ENCODE data around the gene DSC1. TPM values are rescaled to one million over a fixed set of nuclear protein-coding genes. Genes with fewer than 3 reads are reported as not detected.

Gene DSC1, protein sequence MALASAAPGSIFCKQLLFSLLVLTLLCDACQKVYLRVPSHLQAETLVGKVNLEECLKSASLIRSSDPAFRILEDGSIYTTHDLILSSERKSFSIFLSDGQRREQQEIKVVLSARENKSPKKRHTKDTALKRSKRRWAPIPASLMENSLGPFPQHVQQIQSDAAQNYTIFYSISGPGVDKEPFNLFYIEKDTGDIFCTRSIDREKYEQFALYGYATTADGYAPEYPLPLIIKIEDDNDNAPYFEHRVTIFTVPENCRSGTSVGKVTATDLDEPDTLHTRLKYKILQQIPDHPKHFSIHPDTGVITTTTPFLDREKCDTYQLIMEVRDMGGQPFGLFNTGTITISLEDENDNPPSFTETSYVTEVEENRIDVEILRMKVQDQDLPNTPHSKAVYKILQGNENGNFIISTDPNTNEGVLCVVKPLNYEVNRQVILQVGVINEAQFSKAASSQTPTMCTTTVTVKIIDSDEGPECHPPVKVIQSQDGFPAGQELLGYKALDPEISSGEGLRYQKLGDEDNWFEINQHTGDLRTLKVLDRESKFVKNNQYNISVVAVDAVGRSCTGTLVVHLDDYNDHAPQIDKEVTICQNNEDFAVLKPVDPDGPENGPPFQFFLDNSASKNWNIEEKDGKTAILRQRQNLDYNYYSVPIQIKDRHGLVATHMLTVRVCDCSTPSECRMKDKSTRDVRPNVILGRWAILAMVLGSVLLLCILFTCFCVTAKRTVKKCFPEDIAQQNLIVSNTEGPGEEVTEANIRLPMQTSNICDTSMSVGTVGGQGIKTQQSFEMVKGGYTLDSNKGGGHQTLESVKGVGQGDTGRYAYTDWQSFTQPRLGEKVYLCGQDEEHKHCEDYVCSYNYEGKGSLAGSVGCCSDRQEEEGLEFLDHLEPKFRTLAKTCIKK
- not detected for polyA plus RNA-seq (2013, experiment 1 of 2)
- not detected for polyA plus RNA-seq (2013, experiment 2 of 2)

- H3K9me3 ChIP-seq (ENCODE audit: control insufficient read depth, low read length) = no peaks in the 10 kb centered on the region
- no peaks in the 10 kb centered on the region for H3K4me1 ChIP-seq (ENCODE audit: control insufficient read depth, insufficient read depth, low read length, poor library complexity, severe bottlenecking)
- H3K27ac ChIP-seq (ENCODE audit: low read depth, low read length, severe bottlenecking) = no peak within 1 kb of the TSS
- no peak within 1 kb of the TSS for H3K4me3 ChIP-seq (ENCODE audit: extremely low read depth, insufficient read depth, low read length, poor library complexity, severe bottlenecking)
- WGBS, 2 experiments (ENCODE audit: insufficient coverage in 2 of 2) = 100% methylated on average over 2 to 3 of the region's 5 CpGs
- no peaks in the 10 kb centered on the region for H3K36me3 ChIP-seq (ENCODE audit: control insufficient read depth, insufficient read depth, low read length)
Observed at GRCh38 chr18:31162825-31163435, at the start of gene DSC1. Gene DSC1, minus strand, starts transcription at chr18:31162856. Its CDS starts 262 bp downstream, at chr18:31162594.

DNA sequence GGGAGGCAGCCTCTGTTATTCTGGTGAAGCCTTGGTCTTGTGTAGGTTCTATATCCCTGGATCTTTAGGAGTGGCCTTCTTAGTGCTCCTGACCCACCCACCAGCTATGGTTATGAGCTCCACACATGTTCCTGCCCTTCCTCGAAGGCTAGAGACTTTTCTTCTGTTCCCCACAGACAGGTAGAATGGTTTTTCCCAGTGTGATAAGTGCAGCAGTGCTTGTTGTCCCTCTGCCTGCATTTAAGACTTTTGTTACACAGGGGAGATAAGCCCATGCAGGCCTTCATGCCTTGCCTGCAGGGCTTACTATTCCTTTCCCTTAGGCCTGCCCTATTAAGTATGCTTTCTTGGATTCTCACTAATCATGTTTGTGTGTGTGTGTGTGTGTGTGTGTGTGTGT is 48.4 kb upstream of the DSC1 start:
- Histone ChIP-seq H3K27ac (ENCODE audit: low read depth, low read length, severe bottlenecking) (no peak overlapping the region), H3K4me3 (ENCODE audit: extremely low read depth, insufficient read depth, low read length, poor library complexity, severe bottlenecking) (no peak overlapping the region), H3K9me3 (ENCODE audit: control insufficient read depth, low read length) (no peaks in the 10 kb centered on the region), H3K36me3 (ENCODE audit: control insufficient read depth, insufficient read depth, low read length) (no peaks in the 10 kb centered on the region), H3K4me1 (ENCODE audit: control insufficient read depth, insufficient read depth, low read length, poor library complexity, severe bottlenecking) (peaks cover 4% of the 10 kb centered on the region)
- 89% methylated on average over 1 of the region's 1 CpG; no CpG with 5 or more reads in 1 of the 2 experiments for WGBS, 2 experiments (ENCODE audit: insufficient coverage in 2 of 2)

GRCh38 chr18:31209041-31209440 is 46.4 kb upstream of the DSC1 start:
- Histone ChIP-seq H3K27ac (ENCODE audit: low read depth, low read length, severe bottlenecking) (no peak overlapping the region), H3K36me3 (ENCODE audit: control insufficient read depth, insufficient read depth, low read length) (no peaks in the 10 kb centered on the region)
- WGBS, 2 experiments (ENCODE audit: insufficient coverage in 2 of 2) = 50% methylated on average over 2 of the region's 4 CpGs; no CpG with 5 or more reads in 1 of the 2 experiments

GRCh38 chr18:31207391-31207790 is 44.7 kb upstream of the DSC1 start:
- 93 to 94% methylated on average over 4 to 5 of the region's 6 CpGs for WGBS, 2 experiments (ENCODE audit: insufficient coverage in 2 of 2)
- no peaks in the 10 kb centered on the region for H3K36me3 ChIP-seq (ENCODE audit: control insufficient read depth, insufficient read depth, low read length)
- no peak overlapping the region for H3K4me3 ChIP-seq (ENCODE audit: extremely low read depth, insufficient read depth, low read length, poor library complexity, severe bottlenecking)
- H3K9me3 ChIP-seq (ENCODE audit: control insufficient read depth, low read length) = no peaks in the 10 kb centered on the region
- no peak overlapping the region for H3K27ac ChIP-seq (ENCODE audit: low read depth, low read length, severe bottlenecking)
- peaks cover 13% of the 10 kb centered on the region for H3K4me1 ChIP-seq (ENCODE audit: control insufficient read depth, insufficient read depth, low read length, poor library complexity, severe bottlenecking)

More at GRCh38 chr18:31209041-31209440, 46.4 kb upstream of the DSC1 start:
- H3K4me3 ChIP-seq (ENCODE audit: extremely low read depth, insufficient read depth, low read length, poor library complexity, severe bottlenecking) = no peak overlapping the region
- no peaks in the 10 kb centered on the region for H3K9me3 ChIP-seq (ENCODE audit: control insufficient read depth, low read length)
- H3K4me1 ChIP-seq (ENCODE audit: control insufficient read depth, insufficient read depth, low read length, poor library complexity, severe bottlenecking) = peaks cover 4% of the 10 kb centered on the region

- no peaks in the 10 kb centered on the region for H3K36me3 ChIP-seq (ENCODE audit: control insufficient read depth, insufficient read depth, low read length)
- H3K4me3 ChIP-seq (ENCODE audit: extremely low read depth, insufficient read depth, low read length, poor library complexity, severe bottlenecking) = no peak overlapping the region
- H3K27ac ChIP-seq (ENCODE audit: low read depth, low read length, severe bottlenecking) = peak overlapping the region; percentile 19
- H3K4me1 ChIP-seq (ENCODE audit: control insufficient read depth, insufficient read depth, low read length, poor library complexity, severe bottlenecking) = peaks cover 13% of the 10 kb centered on the region
- WGBS, 2 experiments (ENCODE audit: insufficient coverage in 2 of 2) = 62 to 83% methylated on average over 8 of the region's 11 CpGs
- H3K9me3 ChIP-seq (ENCODE audit: control insufficient read depth, low read length) = no peaks in the 10 kb centered on the region
Observed at GRCh38 chr18:31206787-31207381, 44.2 kb upstream of the DSC1 start.

- H3K9me3 ChIP-seq (ENCODE audit: control insufficient read depth, low read length) = no peaks in the 10 kb centered on the region
- no peak overlapping the region for H3K4me3 ChIP-seq (ENCODE audit: extremely low read depth, insufficient read depth, low read length, poor library complexity, severe bottlenecking)
- peaks cover 13% of the 10 kb centered on the region for H3K4me1 ChIP-seq (ENCODE audit: control insufficient read depth, insufficient read depth, low read length, poor library complexity, severe bottlenecking)
- H3K36me3 ChIP-seq (ENCODE audit: control insufficient read depth, insufficient read depth, low read length) = no peaks in the 10 kb centered on the region
- WGBS, 2 experiments (ENCODE audit: insufficient coverage in 2 of 2) = no CpG with 5 or more reads among the region's 5 CpGs
- no peak overlapping the region for H3K27ac ChIP-seq (ENCODE audit: low read depth, low read length, severe bottlenecking)
Observed at GRCh38 chr18:31206071-31206470, 43.4 kb upstream of the DSC1 start.

DNA sequence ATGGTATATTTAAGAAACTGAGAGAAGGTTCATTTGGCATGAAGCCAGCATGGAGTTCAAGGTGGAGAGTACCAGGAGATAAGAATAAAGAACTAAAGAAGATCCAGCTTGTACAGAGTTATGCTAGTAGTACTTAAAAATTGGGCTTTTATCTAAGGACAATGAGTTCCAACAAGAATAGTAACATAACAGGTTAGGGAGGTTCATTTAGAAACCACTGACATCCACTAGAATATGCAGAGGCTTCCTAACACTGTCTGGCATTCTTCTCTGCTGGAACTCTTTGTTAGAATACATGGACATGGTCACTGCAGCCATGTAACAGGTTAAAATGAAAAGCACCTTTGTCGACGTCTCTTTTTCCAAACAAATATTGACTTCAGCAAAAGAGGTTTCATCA is 42.6 kb upstream of the DSC1 start:
- H3K27ac ChIP-seq (ENCODE audit: low read depth, low read length, severe bottlenecking) = no peak overlapping the region
- peaks cover 13% of the 10 kb centered on the region for H3K4me1 ChIP-seq (ENCODE audit: control insufficient read depth, insufficient read depth, low read length, poor library complexity, severe bottlenecking)
- no peaks in the 10 kb centered on the region for H3K36me3 ChIP-seq (ENCODE audit: control insufficient read depth, insufficient read depth, low read length)
- H3K4me3 ChIP-seq (ENCODE audit: extremely low read depth, insufficient read depth, low read length, poor library complexity, severe bottlenecking) = no peak overlapping the region
- 100% methylated on average over 2 of the region's 2 CpGs for WGBS, 2 experiments (ENCODE audit: insufficient coverage in 2 of 2)
- no peaks in the 10 kb centered on the region for H3K9me3 ChIP-seq (ENCODE audit: control insufficient read depth, low read length)

DNA sequence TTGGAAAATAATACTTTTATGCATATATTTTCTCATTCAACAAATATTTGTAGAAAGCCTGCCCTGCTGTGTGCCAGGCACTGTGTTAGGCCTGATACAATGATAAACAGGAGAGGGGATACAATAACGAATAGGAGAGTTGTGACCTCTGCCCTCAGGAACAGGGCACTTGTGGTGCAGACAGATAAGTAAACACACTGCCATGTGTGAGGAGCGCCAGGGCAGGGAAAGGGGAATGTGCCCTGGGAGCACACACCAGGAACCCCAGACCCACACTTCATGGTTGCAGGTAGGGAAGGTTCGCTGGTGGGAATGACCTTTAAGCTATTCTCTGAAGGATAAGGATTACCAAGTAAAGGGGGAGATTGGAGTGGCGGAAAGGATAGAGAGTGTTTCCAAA is 42.2 kb upstream of the DSC1 start:
- Histone ChIP-seq H3K36me3 (ENCODE audit: control insufficient read depth, insufficient read depth, low read length) (no peaks in the 10 kb centered on the region), H3K27ac (ENCODE audit: low read depth, low read length, severe bottlenecking) (no peak overlapping the region), H3K4me1 (ENCODE audit: control insufficient read depth, insufficient read depth, low read length, poor library complexity, severe bottlenecking) (peaks cover 13% of the 10 kb centered on the region), H3K4me3 (ENCODE audit: extremely low read depth, insufficient read depth, low read length, poor library complexity, severe bottlenecking) (no peak overlapping the region), H3K9me3 (ENCODE audit: control insufficient read depth, low read length) (no peaks in the 10 kb centered on the region)
- 86 to 97% methylated on average over 3 to 4 of the region's 4 CpGs for WGBS, 2 experiments (ENCODE audit: insufficient coverage in 2 of 2)

DNA sequence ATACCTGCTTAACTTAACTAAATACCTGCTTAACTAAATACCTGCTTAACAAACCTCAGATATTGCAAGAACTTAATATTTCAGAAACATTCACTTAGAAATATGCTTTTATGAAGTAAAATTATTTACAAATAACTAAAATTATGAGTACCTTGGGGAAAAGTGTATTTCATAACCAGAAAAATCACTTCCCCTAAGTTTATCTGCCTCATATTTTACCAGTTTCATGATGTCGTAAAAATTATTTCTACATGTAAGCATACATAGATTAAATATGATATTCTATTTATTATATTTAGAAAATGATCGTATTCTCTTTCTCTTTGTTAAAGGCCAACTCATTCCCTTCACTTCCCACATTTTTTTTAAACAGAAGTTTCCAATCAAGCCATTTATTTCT is 41.5 kb upstream of the DSC1 start:
- Histone ChIP-seq H3K36me3 (ENCODE audit: control insufficient read depth, insufficient read depth, low read length) (no peaks in the 10 kb centered on the region), H3K4me3 (ENCODE audit: extremely low read depth, insufficient read depth, low read length, poor library complexity, severe bottlenecking) (no peak overlapping the region), H3K9me3 (ENCODE audit: control insufficient read depth, low read length) (no peaks in the 10 kb centered on the region), H3K27ac (ENCODE audit: low read depth, low read length, severe bottlenecking) (no peak overlapping the region), H3K4me1 (ENCODE audit: control insufficient read depth, insufficient read depth, low read length, poor library complexity, severe bottlenecking) (peaks cover 15% of the 10 kb centered on the region)
- 80% methylated on average over 1 of the region's 2 CpGs; no CpG with 5 or more reads in 1 of the 2 experiments for WGBS, 2 experiments (ENCODE audit: insufficient coverage in 2 of 2)

- Histone ChIP-seq H3K9me3 (ENCODE audit: control insufficient read depth, low read length) (no peaks in the 10 kb centered on the region), H3K4me1 (ENCODE audit: control insufficient read depth, insufficient read depth, low read length, poor library complexity, severe bottlenecking) (peaks cover 17% of the 10 kb centered on the region), H3K27ac (ENCODE audit: low read depth, low read length, severe bottlenecking) (no peak overlapping the region), H3K36me3 (ENCODE audit: control insufficient read depth, insufficient read depth, low read length) (no peaks in the 10 kb centered on the region), H3K4me3 (ENCODE audit: extremely low read depth, insufficient read depth, low read length, poor library complexity, severe bottlenecking) (no peak overlapping the region)
- 96 to 100% methylated on average over 1 to 4 of the region's 5 CpGs for WGBS, 2 experiments (ENCODE audit: insufficient coverage in 2 of 2)
Observed at GRCh38 chr18:31203794-31204148, 41.1 kb upstream of the DSC1 start.

All from mesodermal cell (in vitro differentiated cells).